HCT116 (cell line): ENCODE data around the gene GRB10.

ENCODE experiments used
- ELF1 ChIP-seq: IDR thresholded peaks from 2 replicates; pipeline ENCODE4 v1.6.1; 2012; ENCODE audit warnings: low read depth, borderline replicate concordance
- EZH2 ChIP-seq: fragments of 200-600 bp; sonication (generic); IDR thresholded peaks from 2 replicates; pipeline ENCODE4 v1.6.1; 2017; ENCODE audit warnings: antibody characterized with exemption, mixed run types

DNA sequence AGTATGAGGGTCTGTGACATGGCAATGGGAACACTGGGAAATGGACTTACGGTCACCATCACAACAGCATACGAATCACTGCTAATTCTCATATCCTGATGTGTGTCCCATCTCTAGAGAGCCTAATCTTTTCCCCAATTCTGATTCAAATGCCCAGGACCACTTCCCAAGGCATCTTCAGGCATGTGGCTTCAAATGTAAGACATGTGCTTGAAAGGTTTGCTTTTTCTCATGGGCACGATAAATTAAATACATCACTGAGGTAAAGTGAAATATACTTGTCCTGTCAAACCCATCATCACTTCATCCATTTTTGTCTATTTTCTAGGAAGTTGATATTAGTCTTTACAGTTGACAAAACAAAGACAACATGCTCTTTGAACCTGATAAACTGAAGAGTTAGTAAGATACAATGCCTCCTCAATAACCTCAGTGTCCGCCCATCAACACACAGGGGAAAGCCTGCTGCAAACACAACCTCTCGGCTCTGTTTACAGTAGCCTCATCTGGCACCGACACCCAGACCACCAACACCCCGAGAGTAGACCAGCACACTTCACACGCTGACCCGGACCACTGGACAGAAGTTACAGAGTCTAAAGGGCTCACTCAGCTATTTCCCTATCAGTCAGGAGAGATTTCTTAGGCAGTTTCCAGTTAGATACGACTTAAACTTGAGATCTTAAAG is 24.8 kb downstream of the GRB10 start:
- TF ChIP-seq EZH2 = no peak
- no peak for TF ChIP-seq ELF1
